SK-MEL-5 (cell line): Measurements from ENCODE around the gene PRKCD. TPM values are rescaled to one million over a fixed set of nuclear protein-coding genes. Genes with fewer than 3 reads are reported as not detected.
A peak's percentile ranks its signal among the peaks of the same experiment; 100 is the strongest.

Source experiments
- DNase-seq: peaks from one replicate; pipeline ENCODE4 v3.0.0-alpha.2; 2016; ENCODE audit warnings: low read depth, low spot score
- in situ Hi-C: cut with HindIII; loops from 2 replicates; pipeline ENCODE4 v1.10.0; 2016; ENCODE audit warnings: low sequenced_read_pairs, high pct_unique_total_duplicates, low pct_unique_long_range_greater_than_20kb
- total RNA-seq: library from RNA; depleted of rRNA; stranded (reverse); fragments of >200 nt; shearing (Covaris generic); gene quantifications from 2 replicates; pipeline ENCODE4 v1.2.3, GENCODE V29; 2014

PRKCD gene
- total RNA-seq, 1 experiment from 2014 or later: 3.3 TPM

- in situ Hi-C loops: no loop called here
- no peak for DNase-seq
Measured at GRCh38 chr3:53175613-53176540, 14.9 kb downstream of the PRKCD start.

GRCh38 chr3:53178246-53178645 is 17.2 kb downstream of the PRKCD start:
- in situ Hi-C loops: no loop called here

GRCh38 chr3:53179580-53179979 is 18.6 kb downstream of the PRKCD start:
- in situ Hi-C loops: no loop called here
- no peak for DNase-seq

More at GRCh38 chr3:53178246-53178645, 17.2 kb downstream of the PRKCD start:
- DNase-seq: no peak

GRCh38 chr3:53180305-53181023 is 19.5 kb downstream of the PRKCD start:
- DNase-seq: no peak
- in situ Hi-C loops: no loop called here

GRCh38 chr3:53181024-53181371 is 20.0 kb downstream of the PRKCD start:
- in situ Hi-C loops: no loop called here
- DNase-seq: no peak

- DNase-seq: no peak
Measured at GRCh38 chr3:53181528-53181927, 20.5 kb downstream of the PRKCD start.

GRCh38 chr3:53182764-53183355 is 21.9 kb downstream of the PRKCD start:
- DNase-seq: peak; percentile 48
- in situ Hi-C loops: no loop called here

More at GRCh38 chr3:53181528-53181927, 20.5 kb downstream of the PRKCD start:
- in situ Hi-C loops: no loop called here

GRCh38 chr3:53183514-53183913 is 22.5 kb downstream of the PRKCD start:
- DNase-seq: no peak
- in situ Hi-C loops: no loop called here

- DNase-seq: no peak
- in situ Hi-C loops: no loop called here
Measured at GRCh38 chr3:53184701-53185100, 23.7 kb downstream of the PRKCD start.

GRCh38 chr3:53185761-53186465 is 24.9 kb downstream of the PRKCD start:
- in situ Hi-C loops: no loop called here
- DNase-seq: no peak

GRCh38 chr3:53186726-53187125 is 25.7 kb downstream of the PRKCD start:
- in situ Hi-C loops: no loop called here
- DNase-seq: no peak

GRCh38 chr3:53187430-53187829 is 26.4 kb downstream of the PRKCD start:
- in situ Hi-C loops: no loop called here
- DNase-seq: no peak

GRCh38 chr3:53188136-53188685 is 27.2 kb downstream of the PRKCD start:
- DNase-seq: no peak
- in situ Hi-C loops: no loop called here

- in situ Hi-C loops: no loop called here
- no peak for DNase-seq
Measured at GRCh38 chr3:53188720-53189119, 27.7 kb downstream of the PRKCD start.

GRCh38 chr3:53189276-53189675 is 28.3 kb downstream of the PRKCD start:
- in situ Hi-C loops: no loop called here
- no peak for DNase-seq

GRCh38 chr3:53190659-53191058 is 29.6 kb downstream of the PRKCD start:
- no peak for DNase-seq
- in situ Hi-C loops: no loop called here

- in situ Hi-C loops: no loop called here
Measured at GRCh38 chr3:53191836-53192480, 30.9 kb downstream of the PRKCD start.

More at GRCh38 chr3:53191836-53192480, 30.9 kb downstream of the PRKCD start:
- DNase-seq: no peak
